ENCODE measurements around the gene APAF1.
"Not testable (repeated sequence)": the region's sequence is repeated elsewhere in the genome, so short reads cannot be mapped to it uniquely, and the experiment has no call there.

Gene APAF1

DNA sequence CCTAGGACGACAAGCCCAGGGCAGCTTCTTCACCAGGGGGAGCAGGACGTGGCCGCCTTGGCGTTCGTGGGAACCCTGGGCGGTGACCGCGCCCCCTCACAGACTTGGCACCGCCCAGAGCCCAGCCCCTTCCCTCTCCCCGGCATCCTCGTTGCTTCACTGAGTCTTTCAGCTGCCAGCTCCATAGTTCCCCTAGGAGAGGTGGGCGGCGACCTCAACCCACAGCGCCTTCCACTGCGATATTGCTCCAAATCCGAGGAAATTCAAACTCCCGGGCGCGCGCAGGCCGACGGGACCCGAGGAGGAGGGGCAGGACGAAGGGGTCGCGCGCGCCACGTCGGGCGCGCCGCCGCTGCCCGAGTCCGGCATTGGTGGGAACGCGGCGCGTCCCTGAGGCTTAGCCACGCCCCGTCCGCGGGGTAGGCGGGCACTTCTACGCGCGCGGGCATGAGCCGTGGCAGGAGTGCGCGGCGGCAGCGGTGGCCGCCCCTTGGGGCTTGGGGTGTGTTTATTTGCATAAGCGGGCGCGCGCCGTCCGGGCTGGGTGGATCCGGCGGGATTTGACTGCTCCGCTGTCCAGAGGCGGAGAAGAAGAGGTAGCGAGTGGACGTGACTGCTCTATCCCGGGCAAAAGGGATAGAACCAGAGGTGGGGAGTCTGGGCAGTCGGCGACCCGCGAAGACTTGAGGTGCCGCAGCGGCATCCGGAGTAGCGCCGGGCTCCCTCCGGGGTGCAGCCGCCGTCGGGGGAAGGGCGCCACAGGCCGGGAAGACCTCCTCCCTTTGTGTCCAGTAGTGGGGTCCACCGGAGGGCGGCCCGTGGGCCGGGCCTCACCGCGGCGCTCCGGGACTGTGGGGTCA is at the start of gene APAF1, which contains the start of gene IKBIP:
Gene APAF1 (plus strand): TSS at position 579 of the 860 bp plus-strand sequence. CDS start 3,070 bp downstream, outside the sequence.
Gene IKBIP (minus strand): TSS at position 77 of the 860 bp plus-strand sequence. CDS start 87 bp downstream, outside the sequence.
- ATAC-seq: peak; percentile 93
- Mint-ChIP-seq H3K27me3 (no peaks in the 10 kb centered on the region), H3K4me3 (peak within 1 kb of the TSS; percentile 97 to 99)

DNA sequence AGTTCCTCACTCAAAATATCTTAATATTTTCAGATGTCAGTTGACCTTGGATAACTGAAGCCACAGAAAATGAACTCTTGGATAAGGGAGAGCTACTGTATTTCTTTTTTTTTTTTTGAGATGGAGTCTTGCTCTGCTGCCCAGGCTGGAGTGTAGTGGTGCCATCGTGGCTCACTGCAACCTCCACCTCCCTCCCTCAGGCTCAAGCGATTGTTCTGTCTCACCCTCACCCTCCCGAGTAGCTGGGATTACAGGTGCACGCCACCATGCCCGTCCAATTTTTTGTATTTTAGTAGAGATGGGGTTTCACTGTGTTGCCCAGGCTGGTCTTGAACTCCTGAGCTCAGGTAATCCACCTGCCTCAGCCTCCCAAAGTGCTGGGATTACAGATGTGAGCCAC is 47.8 kb upstream of the APAF1 start:
- not testable (repeated sequence) for H3K4me3 Mint-ChIP-seq

More for the DNA sequence above, at the start of gene APAF1, which contains the start of gene IKBIP:
- peaks cover 32% of the 10 kb centered on the region for H3K4me1 Mint-ChIP-seq
- H3K27ac Mint-ChIP-seq: peak within 1 kb of the TSS; percentile 97 to 98
- DNase-seq: peak; percentile 96 to 97
- H3K9me3 Mint-ChIP-seq: no peaks in the 10 kb centered on the region

DNA sequence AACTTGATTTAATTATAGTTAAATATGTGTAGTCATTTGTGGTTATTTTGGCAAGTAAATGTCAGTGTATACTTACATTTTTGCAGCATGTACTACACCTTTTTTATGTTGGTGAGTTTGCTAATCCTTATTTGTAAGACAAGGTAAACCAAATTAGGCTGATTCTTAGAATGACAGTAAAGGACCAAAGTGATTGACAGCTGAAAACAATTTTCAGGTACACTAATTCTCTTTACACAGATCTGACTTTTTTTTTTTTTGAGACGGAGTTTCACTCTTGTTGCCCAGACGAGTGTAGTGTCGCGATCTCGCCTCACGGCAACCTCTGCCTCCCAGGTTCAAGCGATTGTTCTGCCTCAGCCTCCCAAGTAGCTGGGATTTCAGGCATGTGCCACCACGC is 43.2 kb upstream of the APAF1 start:
- Mint-ChIP-seq H3K4me1 (peaks cover 3% of the 10 kb centered on the region), H3K9me3 (no peaks in the 10 kb centered on the region), H3K27ac (no peak overlapping the region), H3K4me3 (no peak overlapping the region), H3K27me3 (no peaks in the 10 kb centered on the region)
- DNase-seq (no peak), ATAC-seq (no peak)

More for the DNA sequence above, 47.8 kb upstream of the APAF1 start:
- not testable (repeated sequence) for H3K27me3 Mint-ChIP-seq, DNase-seq, H3K27ac Mint-ChIP-seq, ATAC-seq, H3K9me3 Mint-ChIP-seq
- peaks cover 22% of the 10 kb centered on the region for H3K4me1 Mint-ChIP-seq

- Mint-ChIP-seq H3K27ac (no peak overlapping the region), H3K27me3 (no peaks in the 10 kb centered on the region), H3K4me1 (peaks cover 8% of the 10 kb centered on the region), H3K9me3 (no peaks in the 10 kb centered on the region), H3K4me3 (no peak overlapping the region)
- ATAC-seq (no peak), DNase-seq (no peak)
Measured at GRCh38 chr12:98606359-98606988, 38.6 kb upstream of the APAF1 start.

GRCh38 chr12:98610596-98610995 is 34.5 kb upstream of the APAF1 start:
- ATAC-seq (no peak), DNase-seq (no peak)
- no peaks in the 10 kb centered on the region for H3K9me3 Mint-ChIP-seq
- H3K27ac Mint-ChIP-seq: no peak overlapping the region
- peaks cover 16% of the 10 kb centered on the region for H3K4me1 Mint-ChIP-seq
- no peak overlapping the region for H3K4me3 Mint-ChIP-seq
- H3K27me3 Mint-ChIP-seq: no peaks in the 10 kb centered on the region

DNA sequence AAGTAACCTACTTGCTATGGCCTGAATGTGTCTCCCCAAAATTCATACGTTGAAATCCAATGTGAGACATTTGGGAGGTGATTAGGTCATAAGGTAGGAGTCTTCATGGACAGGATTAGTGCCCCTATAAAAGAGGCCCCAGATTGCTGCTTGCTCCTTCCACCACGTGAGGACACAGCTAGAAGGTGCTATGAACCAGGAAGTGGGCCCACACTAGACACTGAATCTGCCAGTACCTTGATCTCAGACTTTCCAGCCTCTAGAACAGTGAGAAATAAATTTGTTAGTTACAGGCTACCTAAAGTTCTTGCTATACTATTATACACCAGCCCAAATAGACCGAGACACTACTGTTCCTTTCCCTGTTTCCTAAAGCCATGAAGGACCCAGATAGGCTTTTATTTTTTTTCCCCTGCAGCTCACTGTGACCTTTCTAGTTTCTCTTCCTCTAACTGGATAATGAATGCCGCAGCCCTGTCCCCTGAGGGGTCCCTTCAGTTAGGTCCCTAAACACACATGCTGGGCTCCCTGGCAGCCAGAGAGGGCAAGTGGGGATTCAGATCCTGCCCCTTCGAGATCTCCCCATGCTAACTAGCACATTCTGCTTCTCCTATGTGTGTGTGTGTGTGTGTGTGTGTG is 32.3 kb upstream of the APAF1 start:
- Mint-ChIP-seq H3K27me3 (no peaks in the 10 kb centered on the region), H3K9me3 (no peaks in the 10 kb centered on the region), H3K27ac (peak overlapping the region in 1 of 2 donors; percentile 53), H3K4me3 (no peak overlapping the region), H3K4me1 (peaks cover 8% of the 10 kb centered on the region)
- ATAC-seq (peak; percentile 83), DNase-seq (no peak)

DNA sequence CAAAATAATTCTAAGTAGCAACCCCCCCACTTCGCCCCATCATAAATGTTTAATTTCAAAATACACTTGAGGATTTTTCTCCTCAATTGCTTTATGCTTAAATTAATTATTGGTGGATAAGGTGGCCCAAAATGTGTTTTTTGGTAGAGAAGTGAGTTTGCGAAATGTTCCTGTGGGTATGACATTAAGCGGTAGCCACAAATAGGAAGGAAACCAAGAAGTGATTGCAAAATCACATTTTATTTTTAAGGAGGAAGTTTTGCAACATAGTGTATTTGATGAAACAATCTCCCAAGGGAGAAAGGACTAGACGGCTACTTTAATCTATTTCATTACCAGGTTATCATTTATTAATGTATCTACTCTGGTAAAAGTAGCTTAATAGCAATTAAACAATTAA is 26.1 kb upstream of the APAF1 start:
- DNase-seq (no peak), ATAC-seq (no peak)
- H3K27me3 Mint-ChIP-seq: no peaks in the 10 kb centered on the region

DNA sequence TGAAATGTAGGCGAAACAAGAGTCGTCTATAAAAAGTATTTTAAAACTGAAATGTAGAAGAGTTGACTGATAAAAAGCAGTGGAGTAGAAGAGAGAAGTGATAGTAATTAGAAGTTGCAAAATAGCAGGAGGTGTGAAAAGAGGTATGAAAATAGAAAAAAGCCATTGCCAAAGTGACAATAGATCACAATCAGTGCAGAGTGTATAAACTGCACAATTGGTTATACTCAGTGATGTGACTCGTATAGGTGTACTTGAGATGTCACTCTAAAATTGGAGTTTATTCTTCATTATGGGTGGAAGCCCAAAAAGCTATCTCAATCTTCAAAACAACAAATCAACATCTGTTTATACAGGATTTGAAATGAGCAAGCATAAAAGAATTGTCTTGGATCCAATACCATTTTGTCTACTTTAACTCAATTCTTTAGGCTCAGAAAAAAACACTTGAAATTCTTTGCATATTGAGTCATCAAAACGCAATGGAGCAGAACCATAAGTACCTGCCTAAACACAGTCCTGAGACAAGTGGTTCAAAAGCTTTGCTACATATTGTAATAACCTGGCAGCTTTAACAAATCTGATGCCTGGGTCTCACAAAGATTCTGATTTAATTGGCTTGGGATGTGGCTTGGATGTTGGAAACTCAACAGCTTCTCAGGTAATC is 9.3 kb upstream of the APAF1 start:
- peak overlapping the region in 1 of 2 donors; percentile 57 for H3K27ac Mint-ChIP-seq
- DNase-seq: no peak
- ATAC-seq: no peak

More for the DNA sequence above, 26.1 kb upstream of the APAF1 start:
- Mint-ChIP-seq H3K4me1 (no peaks in the 10 kb centered on the region), H3K9me3 (no peaks in the 10 kb centered on the region), H3K27ac (no peak overlapping the region), H3K4me3 (no peak overlapping the region)

DNA sequence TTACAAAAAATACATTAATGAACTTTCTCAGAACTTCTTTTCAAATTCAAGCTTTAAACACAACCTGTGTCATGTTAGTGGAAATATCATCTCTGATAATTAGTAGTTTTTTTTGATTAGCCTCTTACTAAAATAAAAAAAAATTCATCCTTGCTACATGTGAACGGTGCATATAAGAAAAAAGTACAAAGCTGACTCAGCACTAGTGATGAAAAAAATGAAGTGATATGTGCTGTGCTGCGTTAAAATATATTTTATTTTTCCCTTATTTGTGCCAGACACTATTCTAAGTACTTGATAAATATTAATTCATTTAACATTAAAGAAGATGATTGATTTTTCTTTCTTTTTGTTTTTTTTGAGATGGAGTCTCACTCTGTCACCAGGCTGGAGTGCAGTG is 8.0 kb upstream of the APAF1 start:
- Mint-ChIP-seq H3K27me3 (no peaks in the 10 kb centered on the region), H3K9me3 (no peaks in the 10 kb centered on the region), H3K4me3 (no peak overlapping the region), H3K4me1 (peaks cover 35% of the 10 kb centered on the region), H3K27ac (no peak overlapping the region)
- DNase-seq (no peak), ATAC-seq (no peak)

More for the DNA sequence above, 9.3 kb upstream of the APAF1 start:
- Mint-ChIP-seq H3K4me1 (peaks cover 24% of the 10 kb centered on the region), H3K4me3 (no peak overlapping the region), H3K9me3 (no peaks in the 10 kb centered on the region), H3K27me3 (no peaks in the 10 kb centered on the region)

GRCh38 chr12:98638009-98638408 is 7.1 kb upstream of the APAF1 start:
- Mint-ChIP-seq H3K27ac (peak overlapping the region in 1 of 2 donors; percentile 6), H3K4me3 (no peak overlapping the region), H3K4me1 (peaks cover 44% of the 10 kb centered on the region), H3K9me3 (no peaks in the 10 kb centered on the region), H3K27me3 (no peaks in the 10 kb centered on the region)
- DNase-seq (no peak), ATAC-seq (no peak)

DNA sequence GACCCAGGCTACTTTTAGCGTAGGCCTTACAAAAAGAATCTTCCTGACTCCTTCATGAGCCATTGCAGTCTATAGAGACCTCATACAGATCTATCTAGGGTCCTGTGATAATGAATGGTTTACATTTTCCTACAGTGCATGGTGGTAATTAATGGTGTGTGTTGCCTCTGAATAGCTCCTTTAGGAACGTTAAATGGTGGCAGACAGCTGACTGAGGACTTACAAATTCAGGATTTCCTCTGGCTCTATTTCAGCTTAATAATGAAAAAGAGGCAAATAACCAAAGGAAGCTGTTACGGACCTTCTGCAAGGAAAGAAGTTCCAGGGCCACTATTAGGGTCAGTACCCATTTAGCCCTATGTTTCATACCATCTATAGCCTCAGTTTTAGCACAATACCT is 5.6 kb upstream of the APAF1 start:
- DNase-seq: no peak
- ATAC-seq: no peak
- H3K9me3 Mint-ChIP-seq: no peaks in the 10 kb centered on the region
- peaks cover 46% of the 10 kb centered on the region for H3K4me1 Mint-ChIP-seq
- no peak overlapping the region for H3K4me3 Mint-ChIP-seq
- no peaks in the 10 kb centered on the region for H3K27me3 Mint-ChIP-seq
- H3K27ac Mint-ChIP-seq: no peak overlapping the region

DNA sequence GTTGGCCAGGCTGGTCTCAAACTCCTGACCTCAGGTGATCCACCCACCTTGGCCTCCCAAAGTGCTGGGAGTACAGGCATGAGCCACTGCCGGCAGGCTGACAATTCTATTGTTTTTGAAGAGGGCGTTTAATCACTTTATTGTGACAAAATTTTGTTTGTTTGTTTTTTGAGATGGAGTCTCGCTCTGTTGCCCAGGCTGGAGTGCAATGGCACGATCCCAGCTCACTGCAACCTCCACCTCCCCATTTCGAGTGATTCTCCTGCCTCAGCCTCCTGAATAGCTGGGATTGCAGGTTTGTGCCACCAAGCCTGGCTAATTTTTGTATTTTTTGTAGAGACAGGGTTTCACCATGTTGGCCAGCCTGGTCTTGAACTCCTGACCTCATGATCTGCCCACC is 2.3 kb upstream of the APAF1 start:
- ATAC-seq, DNase-seq, H3K27me3 Mint-ChIP-seq, H3K27ac Mint-ChIP-seq, H3K9me3 Mint-ChIP-seq: not testable (repeated sequence)
- peaks cover 48% of the 10 kb centered on the region for H3K4me1 Mint-ChIP-seq
- peak overlapping the region; percentile 97 to 99 for H3K4me3 Mint-ChIP-seq

DNA sequence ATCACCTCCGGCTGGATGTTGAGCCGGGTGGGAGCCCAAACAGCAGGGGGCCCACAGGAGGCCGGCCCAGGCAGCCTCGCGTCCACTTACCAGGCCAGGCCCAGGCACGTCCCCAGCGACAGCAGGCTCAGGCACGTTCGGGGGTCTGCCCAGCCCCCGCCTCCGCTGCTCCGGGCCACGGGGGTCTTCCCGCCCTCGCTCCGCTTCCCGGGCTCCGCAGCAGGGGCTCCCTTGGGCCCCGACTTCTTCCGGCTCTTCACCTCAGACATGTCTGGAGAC is 718 bp upstream of the APAF1 start:
- peaks cover 33% of the 10 kb centered on the region for H3K4me1 Mint-ChIP-seq
- H3K9me3 Mint-ChIP-seq: no peaks in the 10 kb centered on the region
- ATAC-seq: peak; percentile 44
- H3K4me3 Mint-ChIP-seq: peak overlapping the region; percentile 97 to 99
- H3K27me3 Mint-ChIP-seq: no peaks in the 10 kb centered on the region
- DNase-seq: no peak
- peak overlapping the region; percentile 97 to 98 for H3K27ac Mint-ChIP-seq

DNA sequence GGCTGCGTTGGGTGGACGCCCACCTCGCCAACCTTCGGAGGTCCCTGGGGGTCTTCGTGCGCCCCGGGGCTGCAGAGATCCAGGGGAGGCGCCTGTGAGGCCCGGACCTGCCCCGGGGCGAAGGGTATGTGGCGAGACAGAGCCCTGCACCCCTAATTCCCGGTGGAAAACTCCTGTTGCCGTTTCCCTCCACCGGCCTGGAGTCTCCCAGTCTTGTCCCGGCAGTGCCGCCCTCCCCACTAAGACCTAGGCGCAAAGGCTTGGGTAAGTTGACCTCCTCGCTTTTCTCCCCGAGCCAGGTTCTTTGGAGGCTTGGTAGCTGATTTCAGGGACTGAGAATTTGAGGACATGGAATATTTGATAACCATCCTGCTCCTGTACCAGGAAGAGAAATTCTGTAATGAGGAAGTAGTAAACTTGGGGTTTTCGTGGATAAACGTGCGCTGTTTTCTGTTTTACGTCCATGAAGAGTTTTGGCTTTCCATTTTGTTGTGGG is 530 bp downstream of the APAF1 start:
- ATAC-seq (no peak), DNase-seq (no peak)
- Mint-ChIP-seq H3K9me3 (no peaks in the 10 kb centered on the region), H3K4me3 (peak overlapping the region; percentile 97 to 99), H3K4me1 (peaks cover 32% of the 10 kb centered on the region), H3K27ac (peak overlapping the region in 1 of 2 donors; percentile 80), H3K27me3 (no peaks in the 10 kb centered on the region)

All from stimulated activated naive CD8-positive, alpha-beta T cell treated with anti-CD3 and anti-CD28 coated beads, Interleukin-15, amount 100 ng/mL, for 72 hours (primary cell).